H1 (cell line): ENCODE results near the gene RASA4B.
"Not testable (repeated sequence)": the region's sequence is repeated elsewhere in the genome, so short reads cannot be mapped to it uniquely, and the experiment has no call there.

Experiments used
- CBX5 ChIP-seq: fragments of 300-800, 300-1000 bp; sonication (generic); IDR thresholded peaks from 2 replicates; pipeline ENCODE4 v1.7.1; 2016; ENCODE audit warnings: antibody characterized with exemption, low read length, low read depth
- CEBPB ChIP-seq: IDR thresholded peaks from 2 replicates; pipeline ENCODE4 v1.6.1; 2012; ENCODE audit warnings: low read depth, low read length
- TF ChIP-seq, protein P1 (sequence below), 3 experiments: IDR thresholded peaks; 1 replicate in 2 of 3; 2 replicates in 1 of 3; pipeline versions ENCODE4 v1.5.1 to v1.6.1; 2011; ENCODE audit warnings: low read length in 3 of 3, mild to moderate bottlenecking in 3 of 3, inconsistent platforms in 2 of 3, low read depth in 1 of 3, moderate library complexity in 1 of 3; ENCODE audit not compliant: insufficient read depth in 1 of 3; ENCODE audit errors: control extremely low read depth in 1 of 3

DNA sequence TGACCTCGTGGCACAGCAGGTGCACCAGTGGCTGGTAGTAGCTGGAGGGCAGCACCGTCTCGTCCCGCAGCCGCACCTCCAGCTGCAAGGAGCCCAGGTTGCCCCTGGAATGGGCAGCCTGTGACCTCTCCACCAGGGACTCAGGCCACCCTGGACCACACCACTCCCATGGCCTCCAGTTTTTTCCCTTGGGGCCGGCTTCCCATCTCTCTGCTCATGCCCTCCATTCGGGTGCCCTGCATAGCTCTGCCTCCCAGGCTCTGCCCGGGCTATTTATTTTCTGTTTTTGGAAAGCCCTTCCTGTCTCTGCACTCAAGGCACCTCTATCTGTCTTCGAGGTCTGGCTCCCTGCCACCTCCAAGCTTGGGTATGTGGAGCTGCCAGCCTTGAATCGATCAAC is 20.7 kb downstream of the RASA4B start:
- TF ChIP-seq, protein P1, sequence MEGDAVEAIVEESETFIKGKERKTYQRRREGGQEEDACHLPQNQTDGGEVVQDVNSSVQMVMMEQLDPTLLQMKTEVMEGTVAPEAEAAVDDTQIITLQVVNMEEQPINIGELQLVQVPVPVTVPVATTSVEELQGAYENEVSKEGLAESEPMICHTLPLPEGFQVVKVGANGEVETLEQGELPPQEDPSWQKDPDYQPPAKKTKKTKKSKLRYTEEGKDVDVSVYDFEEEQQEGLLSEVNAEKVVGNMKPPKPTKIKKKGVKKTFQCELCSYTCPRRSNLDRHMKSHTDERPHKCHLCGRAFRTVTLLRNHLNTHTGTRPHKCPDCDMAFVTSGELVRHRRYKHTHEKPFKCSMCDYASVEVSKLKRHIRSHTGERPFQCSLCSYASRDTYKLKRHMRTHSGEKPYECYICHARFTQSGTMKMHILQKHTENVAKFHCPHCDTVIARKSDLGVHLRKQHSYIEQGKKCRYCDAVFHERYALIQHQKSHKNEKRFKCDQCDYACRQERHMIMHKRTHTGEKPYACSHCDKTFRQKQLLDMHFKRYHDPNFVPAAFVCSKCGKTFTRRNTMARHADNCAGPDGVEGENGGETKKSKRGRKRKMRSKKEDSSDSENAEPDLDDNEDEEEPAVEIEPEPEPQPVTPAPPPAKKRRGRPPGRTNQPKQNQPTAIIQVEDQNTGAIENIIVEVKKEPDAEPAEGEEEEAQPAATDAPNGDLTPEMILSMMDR (IDR thresholded peaks at IDR 0.05; ENCODE audit: control extremely low read depth in 1 of 3, insufficient read depth in 1 of 3, low read depth in 1 of 3, low read length in 3 of 3), result not testable (repeated sequence)
- not testable (repeated sequence) for TF ChIP-seq CBX5, CEBPB
